Keratinocyte (primary cell): ENCODE measurements around the gene CRABP1. TPM values are rescaled to one million over a fixed set of nuclear protein-coding genes. Genes with fewer than 3 reads are reported as not detected.

Source experiments
- DNase-seq: peaks from one replicate; pipeline ENCODE4 v3.0.0-alpha.2; 2011; ENCODE audit warnings: low read depth, missing footprints, low spot score
- FAIRE-seq: peaks from 2 replicates; lab custom pipeline; 2011; peaks lifted over from hg19 to GRCh38; lab: Jason Lieb, UNC
- H2AFZ ChIP-seq: 2 replicates; pipeline ENCODE4 v1.6.0; 2012; ENCODE audit warnings: low read length, control low read depth, inconsistent platforms; ENCODE audit not compliant: control insufficient read depth
- H3K27ac ChIP-seq: 2 replicates; pipeline ENCODE4 v1.5.1; 2011; ENCODE audit warnings: low read length; ENCODE audit not compliant: control insufficient read depth, insufficient read depth
- H3K27me3 ChIP-seq: 3 replicates; pipeline ENCODE4 v1.6.0; 2011; ENCODE audit warnings: low read length; ENCODE audit not compliant: control insufficient read depth, insufficient read depth; ENCODE audit errors: extremely low read depth
- H3K36me3 ChIP-seq, 2 experiments: 2 replicates in 1 of 2; 3 replicates in 1 of 2; pipeline ENCODE4 v1.5.1; 2011; ENCODE audit warnings: low read length in 2 of 2, mild to moderate bottlenecking in 1 of 2; ENCODE audit not compliant: control insufficient read depth in 2 of 2, insufficient read depth in 2 of 2; ENCODE audit errors: extremely low read depth in 1 of 2
- H3K4me1 ChIP-seq: 3 replicates; pipeline ENCODE4 v1.5.1; 2011; ENCODE audit warnings: low read length; ENCODE audit not compliant: control insufficient read depth, insufficient read depth; ENCODE audit errors: extremely low read depth
- H3K4me2 ChIP-seq: 3 replicates; pipeline ENCODE4 v1.6.0; 2011; ENCODE audit warnings: low read depth, low read length; ENCODE audit not compliant: control insufficient read depth, insufficient read depth; ENCODE audit errors: extremely low read depth
- H3K4me3 ChIP-seq, 3 experiments: fragments of 200-600 bp in 1 of 3; sonication (generic) in 1 of 3; 2 replicates in 2 of 3; 3 replicates in 1 of 3; pipeline ENCODE4 v1.5.1; 2011 to 2016; ENCODE audit warnings: low read length in 3 of 3, mild to moderate bottlenecking in 3 of 3, control low read depth in 2 of 3, inconsistent platforms in 1 of 3, low read depth in 1 of 3, mixed read lengths in 1 of 3, mixed run types in 1 of 3, moderate library complexity in 1 of 3; ENCODE audit not compliant: control insufficient read depth in 2 of 3, insufficient read depth in 2 of 3; ENCODE audit errors: extremely low read depth in 1 of 3
- H3K79me2 ChIP-seq: 2 replicates; pipeline ENCODE4 v1.6.0; 2012; ENCODE audit warnings: low read length; ENCODE audit not compliant: control insufficient read depth, insufficient read depth
- H3K9ac ChIP-seq: 3 replicates; pipeline ENCODE4 v1.6.0; 2011; ENCODE audit warnings: low read length; ENCODE audit not compliant: control insufficient read depth, insufficient read depth; ENCODE audit errors: extremely low read depth
- H3K9me1 ChIP-seq: 3 replicates; pipeline ENCODE4 v1.6.0; 2011; ENCODE audit warnings: low read length; ENCODE audit not compliant: control insufficient read depth, insufficient read depth; ENCODE audit errors: extremely low read depth
- H3K9me3 ChIP-seq: 2 replicates; pipeline ENCODE4 v1.5.1; 2012; ENCODE audit warnings: low read depth, low read length; ENCODE audit not compliant: control insufficient read depth
- H4K20me1 ChIP-seq: 3 replicates; pipeline ENCODE4 v1.6.0; 2011; ENCODE audit warnings: low read length; ENCODE audit not compliant: control insufficient read depth, insufficient read depth; ENCODE audit errors: extremely low read depth
- CTCF ChIP-seq, 3 experiments: IDR thresholded peaks in 1 of 3; conservative IDR thresholded peaks in 1 of 3; optimal IDR thresholded peaks in 1 of 3; 2 replicates in 2 of 3; 3 replicates in 1 of 3; pipeline versions ENCODE3 to v1.5.1; 2011; ENCODE audit warnings: low read length in 3 of 3, mild to moderate bottlenecking in 3 of 3, moderate library complexity in 2 of 3, control low read depth in 1 of 3, inconsistent platforms in 1 of 3; ENCODE audit not compliant: insufficient read depth in 2 of 3; ENCODE audit errors: extremely low read depth in 1 of 3
- EZH2 ChIP-seq: IDR thresholded peaks from one replicate; pipeline ENCODE4 v1.6.1; 2012; ENCODE audit warnings: inconsistent platforms, mild to moderate bottlenecking, low read length, moderate library complexity
- dilution Hi-C: fragments of 300-500 bp; cut with MboI; formaldehyde crosslinking; loops from one replicate; pipeline ENCODE4 v1.7.0; 2020; ENCODE audit warnings: low sequenced_read_pairs; ENCODE audit not compliant: extremely low pct_ligation_motif_present
- polyA plus RNA-seq, 5 experiments: library from polyadenylated mRNA; depleted of rRNA in 3 of 5; stranded (reverse) in 3 of 5; stranded (forward) in 1 of 5; unstranded in 1 of 5; fragments of >200 nt; gene quantifications; 1 replicate in 1 of 5; 2 replicates in 3 of 5; 3 replicates in 1 of 5; pipeline versions ENCODE4 v1.2.1 to v1.2.3, GENCODE V29; 2011 to 2012; ENCODE audit warnings: missing spikeins in 2 of 5, low read depth in 1 of 5, low replicate concordance in 1 of 5

The CRABP1 gene
- polyA plus RNA-seq, 1 donor (not counting 4 experiments of a cell fraction or from before 2014, with no cell fraction given) = not detected

- no peak overlapping the region for H3K27ac ChIP-seq
- no peaks in the 10 kb centered on the region for H3K79me2 ChIP-seq
- FAIRE-seq (no peak), DNase-seq (no peak)
- no peaks in the 10 kb centered on the region for H3K36me3 ChIP-seq
- no peak overlapping the region for H3K9ac ChIP-seq
- no peaks in the 10 kb centered on the region for H3K4me1 ChIP-seq
- no peak overlapping the region for H3K4me3 ChIP-seq
- no peaks in the 10 kb centered on the region for H4K20me1 ChIP-seq
- H3K4me2 ChIP-seq = no peak overlapping the region
- H2AFZ ChIP-seq = no peak overlapping the region
- dilution Hi-C loops = no loop called here
- H3K9me1 ChIP-seq = no peaks in the 10 kb centered on the region
- TF ChIP-seq CTCF (optimal IDR thresholded peaks at IDR 0.05 in 1 of 3, IDR thresholded peaks at IDR 0.05 in 1 of 3, conservative IDR thresholded peaks at IDR 0.05 in 1 of 3; ENCODE audit: extremely low read depth in 1 of 3, insufficient read depth in 2 of 3, low read length in 3 of 3) (no peak), EZH2 (no peak)
- no peaks in the 10 kb centered on the region for H3K9me3 ChIP-seq
- peaks cover 30% of the 10 kb centered on the region for H3K27me3 ChIP-seq
Observed at GRCh38 chr15:78335985-78336384, 4.2 kb upstream of the CRABP1 start.

- Histone ChIP-seq H2AFZ (no peak overlapping the region), H3K27me3 (peaks cover 46% of the 10 kb centered on the region), H4K20me1 (no peaks in the 10 kb centered on the region)
Observed at GRCh38 chr15:78338781-78339180, 1.4 kb upstream of the CRABP1 start.

More at GRCh38 chr15:78338781-78339180, 1.4 kb upstream of the CRABP1 start:
- Histone ChIP-seq H3K36me3 (no peaks in the 10 kb centered on the region), H3K27ac (no peak overlapping the region), H3K9ac (no peak overlapping the region), H3K4me3 (no peak overlapping the region), H3K4me2 (no peak overlapping the region), H3K79me2 (no peaks in the 10 kb centered on the region), H3K9me1 (no peaks in the 10 kb centered on the region), H3K9me3 (no peaks in the 10 kb centered on the region), H3K4me1 (no peaks in the 10 kb centered on the region)
- no peak for FAIRE-seq
- TF ChIP-seq EZH2 (no peak), CTCF (optimal IDR thresholded peaks at IDR 0.05 in 1 of 3, IDR thresholded peaks at IDR 0.05 in 1 of 3, conservative IDR thresholded peaks at IDR 0.05 in 1 of 3; ENCODE audit: extremely low read depth in 1 of 3, insufficient read depth in 2 of 3, low read length in 3 of 3) (no peak)
- dilution Hi-C loops = no loop called here
- no peak for DNase-seq
